Natural killer cell (primary cell): Measurements from ENCODE around the gene STAT6. TPM values are rescaled to one million over a fixed set of nuclear protein-coding genes. Genes with fewer than 3 reads are reported as not detected.

Experiments
- ATAC-seq, 3 donors: fragments of 150-1000 bp in 2 of 3; fragments of 200-7000 bp in 1 of 3; cut with Tn5 transposase; 1 replicate in 1 of 3; 2 replicates in 2 of 3; pipeline ENCODE4 v1.10.0; 2021; ENCODE audit warnings: mild to moderate bottlenecking in 2 of 3, moderate library complexity in 2 of 3
- DNase-seq, 2 donors: peaks; one replicate each; pipeline versions ENCODE4 v3.0.0 to v3.0.0-alpha.2; 2013 to 2021; ENCODE audit warnings: mixed read lengths in 1 of 2
- H3K27ac ChIP-seq: one replicate; pipeline ENCODE4 v1.5.1; 2013; ENCODE audit warnings: mild to moderate bottlenecking, low read length
- H3K27me3 ChIP-seq: one replicate; pipeline ENCODE4 v1.6.1; 2013; ENCODE audit warnings: low read length; ENCODE audit not compliant: control insufficient read depth, insufficient read depth
- H3K36me3 ChIP-seq: one replicate; pipeline ENCODE4 v1.6.1; 2013; ENCODE audit warnings: low read length; ENCODE audit not compliant: control insufficient read depth, insufficient read depth
- H3K4me1 ChIP-seq: one replicate; pipeline ENCODE4 v1.6.1; 2013; ENCODE audit warnings: low read length; ENCODE audit not compliant: control insufficient read depth, insufficient read depth
- H3K4me3 ChIP-seq: one replicate; pipeline ENCODE4 v1.5.1; 2013; ENCODE audit warnings: low read length
- H3K9me3 ChIP-seq: one replicate; pipeline ENCODE4 v1.6.1; 2013; ENCODE audit warnings: low read length; ENCODE audit not compliant: control insufficient read depth, insufficient read depth
- H3K27ac Mint-ChIP-seq, 2 donors: one replicate each; pipeline ENCODE4 v1.8.0; 2022; ENCODE audit warnings: mild to moderate bottlenecking in 2 of 2, mixed read lengths in 2 of 2, moderate library complexity in 1 of 2
- H3K27me3 Mint-ChIP-seq, 2 donors: one replicate each; pipeline ENCODE4 v1.8.0; 2022; ENCODE audit warnings: low read depth in 2 of 2, mixed read lengths in 2 of 2
- H3K36me3 Mint-ChIP-seq: one replicate; pipeline ENCODE4 v1.8.0; 2022; ENCODE audit warnings: mixed read lengths
- H3K4me1 Mint-ChIP-seq, 2 donors: one replicate each; pipeline ENCODE4 v1.8.0; 2022; ENCODE audit warnings: mixed read lengths in 2 of 2
- H3K4me3 Mint-ChIP-seq: one replicate; pipeline ENCODE4 v1.8.0; 2022; ENCODE audit warnings: mild to moderate bottlenecking, moderate library complexity, mixed read lengths
- H3K9me3 Mint-ChIP-seq, 2 donors: one replicate each; pipeline ENCODE4 v1.8.0; 2022; ENCODE audit warnings: mixed read lengths in 2 of 2
- CTCF ChIP-seq: fragments of 200-600 bp; IDR thresholded peaks from one replicate; pipeline ENCODE4 v1.8.0; 2022; ENCODE audit warnings: antibody characterized with exemption
- WGBS: methylation state at CpG from one replicate; pipeline ENCODE4 v1.1.7; 2013; ENCODE audit warnings: missing lambda C conversion rate; ENCODE audit not compliant: insufficient coverage; 5-methylcytosine and 5-hydroxymethylcytosine counted together
- intact Hi-C: fragments of 100-400 bp; cut with micrococcal nuclease; formaldehyde crosslinking; loops from one replicate; pipeline ENCODE4 v1.14.2; 2022
- total RNA-seq, 4 donors: library from RNA; stranded (reverse); fragments of 120-200 nt in 1 of 4; gene quantifications; one replicate each; pipeline versions ENCODE4 v1.2.3 to v1.2.4, GENCODE V29; 2013 to 2022

Gene STAT6
- total RNA-seq, 3 donors from 2014 or later (not counting 1 experiment from before 2014, with no cell fraction given), result 277 to 340 (median 319) TPM

- Histone ChIP-seq H3K4me3 (no peak overlapping the region), H3K27me3 (no peaks in the 10 kb centered on the region), H3K36me3 (no peaks in the 10 kb centered on the region), H3K4me1 (peaks cover 54% of the 10 kb centered on the region), H3K27ac (no peak overlapping the region), H3K9me3 (no peaks in the 10 kb centered on the region)
- H3K9me3 Mint-ChIP-seq, result no peaks in the 10 kb centered on the region
- ATAC-seq, result peak in 1 of 3 donors; percentile 38
- no peak for DNase-seq
- peaks cover 20 to 31% of the 10 kb centered on the region in 2 donors for H3K4me1 Mint-ChIP-seq
- no peaks in the 10 kb centered on the region for H3K27me3 Mint-ChIP-seq
- no peak for TF ChIP-seq CTCF
- peak overlapping the region; percentile 61 for H3K4me3 Mint-ChIP-seq
- intact Hi-C loops, result no loop called here
- WGBS, result 51% methylated on average over 16 of the region's 16 CpGs
- H3K36me3 Mint-ChIP-seq, result no peaks in the 10 kb centered on the region
- no peak overlapping the region for H3K27ac Mint-ChIP-seq
Observed at GRCh38 chr12:57156701-57157403, 45.7 kb upstream of the STAT6 start.

DNA sequence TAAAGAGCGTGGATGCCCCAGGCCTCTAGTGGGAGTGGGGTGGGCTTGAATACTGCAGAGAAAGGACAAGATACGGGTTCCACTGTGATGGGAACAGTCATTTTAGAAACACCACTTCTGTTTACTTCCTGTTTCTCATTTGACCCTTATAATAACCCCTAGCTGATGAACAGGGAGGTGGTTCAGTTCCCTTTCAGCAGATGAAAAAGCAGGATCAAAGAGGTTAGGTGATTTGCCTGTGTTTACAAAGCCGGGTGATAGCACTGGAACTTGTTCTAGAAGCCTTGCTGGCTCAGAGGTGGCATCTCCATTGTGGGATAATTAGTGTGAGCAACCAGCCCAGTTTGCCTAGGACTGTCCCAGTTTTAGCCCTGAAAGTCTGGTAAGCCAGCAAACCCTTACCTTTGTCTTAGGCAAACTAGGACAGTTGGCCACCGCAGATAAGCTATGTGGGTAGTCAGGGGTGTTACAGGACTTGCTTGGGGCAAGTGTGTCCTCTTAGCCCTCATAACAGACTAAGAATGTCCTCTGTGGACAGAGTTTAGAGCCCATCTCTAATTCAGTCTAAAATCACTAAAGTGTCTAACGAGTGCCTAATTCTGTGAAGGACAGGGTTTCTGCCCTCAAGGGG, 43.8 kb upstream of the STAT6 start:
- TF ChIP-seq CTCF, result no peak
- Histone ChIP-seq H3K9me3 (no peaks in the 10 kb centered on the region), H3K27me3 (no peaks in the 10 kb centered on the region), H3K4me3 (no peak overlapping the region), H3K36me3 (no peaks in the 10 kb centered on the region), H3K27ac (no peak overlapping the region), H3K4me1 (peaks cover 56% of the 10 kb centered on the region)
- Mint-ChIP-seq H3K27me3 (no peaks in the 10 kb centered on the region), H3K4me3 (no peak overlapping the region), H3K9me3 (no peaks in the 10 kb centered on the region), H3K27ac (no peak overlapping the region), H3K36me3 (no peaks in the 10 kb centered on the region), H3K4me1 (peaks cover 20 to 27% of the 10 kb centered on the region in 2 donors)
- DNase-seq (no peak), ATAC-seq (no peak)
- 70% methylated on average over 4 of the region's 5 CpGs for WGBS
- intact Hi-C loops, result no loop called here

DNA sequence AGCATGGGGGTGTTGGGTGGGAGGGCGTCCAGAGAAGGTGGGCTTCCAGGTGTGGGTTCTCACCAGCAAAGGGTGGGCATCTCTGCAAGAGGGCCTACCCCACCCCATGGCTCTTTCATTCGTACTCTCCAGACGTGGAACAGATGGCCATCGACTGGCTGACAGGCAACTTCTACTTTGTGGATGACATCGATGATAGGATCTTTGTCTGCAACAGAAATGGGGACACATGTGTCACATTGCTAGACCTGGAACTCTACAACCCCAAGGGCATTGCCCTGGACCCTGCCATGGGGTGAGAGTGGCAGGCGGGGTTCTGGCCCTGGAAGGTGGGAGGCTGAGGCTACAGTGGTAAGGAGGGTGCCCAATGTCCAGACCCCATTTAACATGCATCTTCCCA, 42.9 kb upstream of the STAT6 start:
- intact Hi-C loops, result no loop called here
- WGBS, result 95% methylated on average over 5 of the region's 6 CpGs
- Histone ChIP-seq H3K9me3 (no peaks in the 10 kb centered on the region), H3K36me3 (no peaks in the 10 kb centered on the region), H3K4me1 (peaks cover 49% of the 10 kb centered on the region), H3K27ac (no peak overlapping the region), H3K4me3 (no peak overlapping the region), H3K27me3 (no peaks in the 10 kb centered on the region)
- Mint-ChIP-seq H3K9me3 (no peaks in the 10 kb centered on the region), H3K4me1 (peaks cover 20 to 27% of the 10 kb centered on the region in 2 donors), H3K4me3 (no peak overlapping the region), H3K27ac (no peak overlapping the region), H3K27me3 (no peaks in the 10 kb centered on the region), H3K36me3 (no peaks in the 10 kb centered on the region)
- no peak for DNase-seq
- TF ChIP-seq CTCF, result no peak
- no peak for ATAC-seq
